ENCODE measurements around the gene SNAP29. TPM values are rescaled to one million over a fixed set of nuclear protein-coding genes. Genes with fewer than 3 reads are reported as not detected.

Gene SNAP29
- total RNA-seq, 1 donor, result 11.5 TPM

GRCh38 chr22:20869234-20869633 lies 10.4 kb downstream of the SNAP29 start:
- Histone ChIP-seq H3K4me1 (ENCODE audit: insufficient read depth, low read length) (peaks cover 24% of the 10 kb centered on the region), H3K4me3 (ENCODE audit: low read length) (no peak overlapping the region), H3K27me3 (ENCODE audit: insufficient read depth, low read length) (no peaks in the 10 kb centered on the region), H3K9me3 (ENCODE audit: low read depth, low read length) (no peaks in the 10 kb centered on the region)

- Histone ChIP-seq H3K9me3 (ENCODE audit: low read depth, low read length) (no peaks in the 10 kb centered on the region), H3K4me1 (ENCODE audit: insufficient read depth, low read length) (no peaks in the 10 kb centered on the region), H3K4me3 (ENCODE audit: low read length) (no peak overlapping the region), H3K27me3 (ENCODE audit: insufficient read depth, low read length) (no peaks in the 10 kb centered on the region)
These were observed 14.4 kb downstream of the SNAP29 start for GRCh38 chr22:20873214-20873613.

GRCh38 chr22:20875296-20875695 lies 16.5 kb downstream of the SNAP29 start:
- Histone ChIP-seq H3K4me1 (ENCODE audit: insufficient read depth, low read length) (no peaks in the 10 kb centered on the region), H3K9me3 (ENCODE audit: low read depth, low read length) (no peaks in the 10 kb centered on the region), H3K27me3 (ENCODE audit: insufficient read depth, low read length) (no peaks in the 10 kb centered on the region), H3K4me3 (ENCODE audit: low read length) (no peak overlapping the region)

GRCh38 chr22:20877715-20878114 lies 18.9 kb downstream of the SNAP29 start:
- Histone ChIP-seq H3K27me3 (ENCODE audit: insufficient read depth, low read length) (no peaks in the 10 kb centered on the region), H3K9me3 (ENCODE audit: low read depth, low read length) (no peaks in the 10 kb centered on the region), H3K4me1 (ENCODE audit: insufficient read depth, low read length) (no peaks in the 10 kb centered on the region), H3K4me3 (ENCODE audit: low read length) (no peak overlapping the region)

GRCh38 chr22:20881231-20881630 lies 22.4 kb downstream of the SNAP29 start:
- Histone ChIP-seq H3K27me3 (ENCODE audit: insufficient read depth, low read length) (no peaks in the 10 kb centered on the region), H3K4me3 (ENCODE audit: low read length) (no peak overlapping the region), H3K9me3 (ENCODE audit: low read depth, low read length) (no peaks in the 10 kb centered on the region), H3K4me1 (ENCODE audit: insufficient read depth, low read length) (peaks cover 9% of the 10 kb centered on the region)

- Histone ChIP-seq H3K4me3 (ENCODE audit: low read length) (no peak overlapping the region), H3K4me1 (ENCODE audit: insufficient read depth, low read length) (peaks cover 9% of the 10 kb centered on the region), H3K9me3 (ENCODE audit: low read depth, low read length) (no peaks in the 10 kb centered on the region), H3K27me3 (ENCODE audit: insufficient read depth, low read length) (no peaks in the 10 kb centered on the region)
These were observed 23.3 kb downstream of the SNAP29 start for GRCh38 chr22:20881869-20882815.

- Histone ChIP-seq H3K4me3 (ENCODE audit: low read length) (no peak overlapping the region), H3K9me3 (ENCODE audit: low read depth, low read length) (no peaks in the 10 kb centered on the region), H3K4me1 (ENCODE audit: insufficient read depth, low read length) (peaks cover 9% of the 10 kb centered on the region), H3K27me3 (ENCODE audit: insufficient read depth, low read length) (no peaks in the 10 kb centered on the region)
These were observed 24.0 kb downstream of the SNAP29 start for GRCh38 chr22:20882855-20883254.

- no peaks in the 10 kb centered on the region for H3K27me3 ChIP-seq (ENCODE audit: insufficient read depth, low read length)
- no peak overlapping the region for H3K4me3 ChIP-seq (ENCODE audit: low read length)
- H3K4me1 ChIP-seq (ENCODE audit: insufficient read depth, low read length), result peaks cover 9% of the 10 kb centered on the region
- no peaks in the 10 kb centered on the region for H3K9me3 ChIP-seq (ENCODE audit: low read depth, low read length)
These were observed 25.6 kb downstream of the SNAP29 start for GRCh38 chr22:20884454-20884853.

GRCh38 chr22:20885017-20885556 lies 26.3 kb downstream of the SNAP29 start:
- Histone ChIP-seq H3K27me3 (ENCODE audit: insufficient read depth, low read length) (no peaks in the 10 kb centered on the region), H3K4me1 (ENCODE audit: insufficient read depth, low read length) (peaks cover 9% of the 10 kb centered on the region), H3K9me3 (ENCODE audit: low read depth, low read length) (no peaks in the 10 kb centered on the region), H3K4me3 (ENCODE audit: low read length) (no peak overlapping the region)

GRCh38 chr22:20885557-20886323 lies 26.9 kb downstream of the SNAP29 start:
- Histone ChIP-seq H3K4me1 (ENCODE audit: insufficient read depth, low read length) (peaks cover 9% of the 10 kb centered on the region), H3K9me3 (ENCODE audit: low read depth, low read length) (no peaks in the 10 kb centered on the region), H3K4me3 (ENCODE audit: low read length) (no peak overlapping the region), H3K27me3 (ENCODE audit: insufficient read depth, low read length) (no peaks in the 10 kb centered on the region)

GRCh38 chr22:20887375-20887774 lies 28.6 kb downstream of the SNAP29 start:
- Histone ChIP-seq H3K27me3 (ENCODE audit: insufficient read depth, low read length) (no peaks in the 10 kb centered on the region), H3K4me1 (ENCODE audit: insufficient read depth, low read length) (peaks cover 9% of the 10 kb centered on the region), H3K4me3 (ENCODE audit: low read length) (no peak overlapping the region), H3K9me3 (ENCODE audit: low read depth, low read length) (no peaks in the 10 kb centered on the region)

GRCh38 chr22:20889025-20889704 lies 30.4 kb downstream of the SNAP29 start:
- no peaks in the 10 kb centered on the region for H3K27me3 ChIP-seq (ENCODE audit: insufficient read depth, low read length)
- H3K4me3 ChIP-seq (ENCODE audit: low read length), result no peak overlapping the region
- peaks cover 9% of the 10 kb centered on the region for H3K4me1 ChIP-seq (ENCODE audit: insufficient read depth, low read length)
- H3K9me3 ChIP-seq (ENCODE audit: low read depth, low read length), result no peaks in the 10 kb centered on the region

GRCh38 chr22:20889904-20890540 lies 31.2 kb downstream of the SNAP29 start:
- H3K27me3 ChIP-seq (ENCODE audit: insufficient read depth, low read length), result no peaks in the 10 kb centered on the region
- no peaks in the 10 kb centered on the region for H3K9me3 ChIP-seq (ENCODE audit: low read depth, low read length)
- no peak overlapping the region for H3K4me3 ChIP-seq (ENCODE audit: low read length)
- H3K4me1 ChIP-seq (ENCODE audit: insufficient read depth, low read length), result peaks cover 9% of the 10 kb centered on the region

GRCh38 chr22:20890975-20891374 lies 32.2 kb downstream of the SNAP29 start:
- no peaks in the 10 kb centered on the region for H3K4me1 ChIP-seq (ENCODE audit: insufficient read depth, low read length)
- no peaks in the 10 kb centered on the region for H3K9me3 ChIP-seq (ENCODE audit: low read depth, low read length)
- no peak overlapping the region for H3K4me3 ChIP-seq (ENCODE audit: low read length)
- no peaks in the 10 kb centered on the region for H3K27me3 ChIP-seq (ENCODE audit: insufficient read depth, low read length)

Measured in mononuclear cell (primary cell).